Neural cell (in vitro differentiated cells): Measurements from ENCODE around the gene TMEM174. TPM values are rescaled to one million over a fixed set of nuclear protein-coding genes. Genes with fewer than 3 reads are reported as not detected.
"Not testable (repeated sequence)": the region's sequence is repeated elsewhere in the genome, so short reads cannot be mapped to it uniquely, and the experiment has no call there.

Experiments used
- H2AFZ ChIP-seq: fragments of 200-600, 300-800 bp; sonication (generic), shearing (Covaris generic); 2 replicates; pipeline ENCODE4 v1.6.0; 2014; ENCODE audit warnings: low read depth, mild to moderate bottlenecking, antibody characterized with exemption, low read length, moderate library complexity
- H3F3A ChIP-seq: fragments of 200-600 bp; shearing (Covaris generic); 2 replicates; pipeline ENCODE4 v1.6.1; 2016; ENCODE audit warnings: mild to moderate bottlenecking, moderate library complexity, mixed read lengths, antibody characterized with exemption, low read length; ENCODE audit not compliant: insufficient read depth, poor library complexity, severe bottlenecking
- H3K27ac ChIP-seq: fragments of 200-600, 300-800 bp; sonication (generic), shearing (Covaris generic); 2 replicates; pipeline ENCODE4 v1.5.1; 2014; ENCODE audit warnings: mild to moderate bottlenecking, low read length, moderate library complexity
- H3K27me3 ChIP-seq: fragments of 300-800, 200-600 bp; sonication (generic), shearing (Covaris generic); 2 replicates; pipeline ENCODE4 v1.6.0; 2014; ENCODE audit warnings: mild to moderate bottlenecking, low read depth, low read length, moderate library complexity; ENCODE audit not compliant: insufficient read depth
- H3K36me3 ChIP-seq: fragments of 300-800, 200-600 bp; sonication (generic), shearing (Covaris generic); 2 replicates; pipeline ENCODE4 v1.5.1; 2014; ENCODE audit warnings: mild to moderate bottlenecking, antibody characterized with exemption, low read length, moderate library complexity; ENCODE audit not compliant: insufficient read depth
- H3K4me2 ChIP-seq: fragments of 300-800, 200-600 bp; sonication (generic), shearing (Covaris generic); 2 replicates; pipeline ENCODE4 v1.6.0; 2014; ENCODE audit warnings: mild to moderate bottlenecking, low read length
- H3K4me3 ChIP-seq: fragments of 300-800, 200-600 bp; sonication (generic), shearing (Covaris generic); 2 replicates; pipeline ENCODE4 v1.5.1; 2014; ENCODE audit warnings: mild to moderate bottlenecking, low read length, moderate library complexity
- H3K79me2 ChIP-seq: fragments of 200-600 bp; shearing (Covaris generic); replicated peaks from 2 replicates; pipeline ENCODE4 v1.6.0; 2014; ENCODE audit warnings: mild to moderate bottlenecking, low read length, moderate library complexity; ENCODE audit not compliant: insufficient read depth
- H3K9ac ChIP-seq: fragments of 300-800, 200-600 bp; sonication (generic), shearing (Covaris generic); 2 replicates; pipeline ENCODE4 v1.6.1; 2016; ENCODE audit warnings: mild to moderate bottlenecking, low read length, mixed read lengths
- H3K9me2 ChIP-seq: fragments of 200-600 bp; shearing (Covaris generic); 2 replicates; pipeline ENCODE4 v1.6.1; 2016; ENCODE audit warnings: mild to moderate bottlenecking, low read length, mixed read lengths; ENCODE audit not compliant: insufficient read depth
- H3K9me3 ChIP-seq: fragments of 200-600, 300-800 bp; sonication (generic), shearing (Covaris generic); 2 replicates; pipeline ENCODE4 v1.6.1; 2016; ENCODE audit warnings: mild to moderate bottlenecking, mixed run types, low read length, moderate library complexity, mixed read lengths
- H4K20me1 ChIP-seq: fragments of 200-600 bp; shearing (Covaris generic); 2 replicates; pipeline ENCODE4 v1.6.1; 2016; ENCODE audit warnings: mild to moderate bottlenecking, mixed run types; ENCODE audit not compliant: insufficient read depth
- EP300 ChIP-seq: fragments of 450-650 bp; conservative IDR thresholded peaks from 2 replicates; pipeline ENCODE4 v1.6.1; 2014; ENCODE audit warnings: antibody characterized with exemption, mild to moderate bottlenecking, moderate library complexity; ENCODE audit not compliant: poor library complexity, severe bottlenecking
- EZH2 ChIP-seq: fragments of 200-600, 300-800 bp; shearing (Covaris generic), sonication (generic); IDR thresholded peaks from 2 replicates; pipeline ENCODE4 v1.6.1; 2014; ENCODE audit warnings: antibody characterized with exemption, low read length, borderline replicate concordance, mild to moderate bottlenecking; ENCODE audit not compliant: insufficient read depth, poor library complexity, severe bottlenecking
- MXI1 ChIP-seq: fragments of 450-650 bp; conservative IDR thresholded peaks from 2 replicates; pipeline ENCODE4 v1.6.1; 2014; ENCODE audit warnings: antibody characterized with exemption, mild to moderate bottlenecking; ENCODE audit not compliant: poor library complexity, severe bottlenecking
- POLR2AphosphoS5 ChIP-seq: IDR thresholded peaks from 2 replicates; pipeline ENCODE4 v1.6.1; 2012
- RAD21 ChIP-seq: fragments of 450-650 bp; conservative IDR thresholded peaks from 2 replicates; pipeline ENCODE4 v1.6.1; 2014; ENCODE audit warnings: antibody characterized with exemption, mild to moderate bottlenecking, moderate library complexity
- SMC3 ChIP-seq: fragments of 450-650 bp; conservative IDR thresholded peaks from 2 replicates; pipeline ENCODE4 v1.6.1; 2014; ENCODE audit warnings: antibody characterized with exemption, mild to moderate bottlenecking, moderate library complexity; ENCODE audit not compliant: poor library complexity
- TAF1 ChIP-seq: IDR thresholded peaks from 2 replicates; pipeline ENCODE4 v1.6.1; 2012; ENCODE audit warnings: low read depth
- polyA plus RNA-seq: library from polyadenylated mRNA; depleted of rRNA; stranded (reverse); fragments of >200 nt; gene quantifications from 2 replicates; pipeline ENCODE4 v1.2.3, GENCODE V29; 2014
- TF ChIP-seq, protein P1 (sequence below): fragments of 450-650 bp; IDR thresholded peaks from 2 replicates; pipeline ENCODE4 v1.5.1; 2014; ENCODE audit warnings: antibody characterized with exemption, mild to moderate bottlenecking, moderate library complexity; ENCODE audit not compliant: poor library complexity, severe bottlenecking
- TF ChIP-seq, protein P2 (sequence below): IDR thresholded peaks from 2 replicates; pipeline ENCODE4 v1.6.1; 2012; ENCODE audit warnings: borderline replicate concordance

Gene TMEM174
- polyA plus RNA-seq, 1 donor from 2014 or later = not detected

- H3K27ac ChIP-seq, H3K9me2 ChIP-seq, H3K9ac ChIP-seq, H3K79me2 ChIP-seq, H3K9me3 ChIP-seq, H3F3A ChIP-seq, H2AFZ ChIP-seq, H3K4me3 ChIP-seq, H4K20me1 ChIP-seq, H3K27me3 ChIP-seq, H3K4me2 ChIP-seq, H3K36me3 ChIP-seq: not testable (repeated sequence)
Observed at GRCh38 chr5:73209075-73209474, 36.1 kb downstream of the TMEM174 start.

GRCh38 chr5:73212693-73213092 lies 39.7 kb downstream of the TMEM174 start:
- H3K9ac ChIP-seq, H3K9me3 ChIP-seq, H3K27ac ChIP-seq, H3K4me3 ChIP-seq, H2AFZ ChIP-seq, H3K36me3 ChIP-seq, H3K79me2 ChIP-seq, H4K20me1 ChIP-seq, H3F3A ChIP-seq, H3K4me2 ChIP-seq, H3K9me2 ChIP-seq: not testable (repeated sequence)
- peaks cover 45% of the 10 kb centered on the region for H3K27me3 ChIP-seq

GRCh38 chr5:73213566-73213998 lies 40.6 kb downstream of the TMEM174 start:
- Histone ChIP-seq H4K20me1 (no peaks in the 10 kb centered on the region), H3F3A (no peaks in the 10 kb centered on the region), H3K9ac (no peak overlapping the region), H3K36me3 (no peaks in the 10 kb centered on the region), H2AFZ (no peak overlapping the region), H3K9me3 (no peaks in the 10 kb centered on the region), H3K27me3 (peaks cover 54% of the 10 kb centered on the region), H3K79me2 (no peaks in the 10 kb centered on the region), H3K27ac (no peak overlapping the region), H3K4me3 (no peak overlapping the region), H3K9me2 (no peaks in the 10 kb centered on the region), H3K4me2 (no peak overlapping the region)
- TF ChIP-seq RAD21 = no peak
- TF ChIP-seq, protein P1, sequence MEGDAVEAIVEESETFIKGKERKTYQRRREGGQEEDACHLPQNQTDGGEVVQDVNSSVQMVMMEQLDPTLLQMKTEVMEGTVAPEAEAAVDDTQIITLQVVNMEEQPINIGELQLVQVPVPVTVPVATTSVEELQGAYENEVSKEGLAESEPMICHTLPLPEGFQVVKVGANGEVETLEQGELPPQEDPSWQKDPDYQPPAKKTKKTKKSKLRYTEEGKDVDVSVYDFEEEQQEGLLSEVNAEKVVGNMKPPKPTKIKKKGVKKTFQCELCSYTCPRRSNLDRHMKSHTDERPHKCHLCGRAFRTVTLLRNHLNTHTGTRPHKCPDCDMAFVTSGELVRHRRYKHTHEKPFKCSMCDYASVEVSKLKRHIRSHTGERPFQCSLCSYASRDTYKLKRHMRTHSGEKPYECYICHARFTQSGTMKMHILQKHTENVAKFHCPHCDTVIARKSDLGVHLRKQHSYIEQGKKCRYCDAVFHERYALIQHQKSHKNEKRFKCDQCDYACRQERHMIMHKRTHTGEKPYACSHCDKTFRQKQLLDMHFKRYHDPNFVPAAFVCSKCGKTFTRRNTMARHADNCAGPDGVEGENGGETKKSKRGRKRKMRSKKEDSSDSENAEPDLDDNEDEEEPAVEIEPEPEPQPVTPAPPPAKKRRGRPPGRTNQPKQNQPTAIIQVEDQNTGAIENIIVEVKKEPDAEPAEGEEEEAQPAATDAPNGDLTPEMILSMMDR = no peak
- TF ChIP-seq POLR2AphosphoS5 = no peak
- TF ChIP-seq SMC3 = no peak
- no peak for TF ChIP-seq EZH2

DNA sequence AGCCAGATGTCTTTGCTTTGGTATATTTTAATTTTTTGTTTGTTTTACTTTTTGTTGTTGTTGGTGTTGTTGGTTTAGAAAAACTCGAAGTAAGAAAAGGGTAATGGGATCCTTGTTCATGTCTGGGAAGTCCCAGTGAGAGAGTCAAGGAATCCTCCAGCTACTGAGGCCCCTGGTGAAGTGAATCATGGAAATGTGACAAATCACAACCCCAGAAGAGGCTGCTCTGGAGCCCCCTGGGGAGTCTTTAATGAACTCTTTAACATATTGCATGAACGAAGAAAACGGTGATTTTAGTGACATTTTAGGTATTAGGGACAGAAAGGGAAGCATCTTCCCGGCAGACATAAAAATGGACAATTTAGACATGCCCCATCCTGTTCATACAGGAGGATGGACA lies 41.3 kb downstream of the TMEM174 start:
- no peaks in the 10 kb centered on the region for H3K36me3 ChIP-seq
- H3K9ac ChIP-seq = no peak overlapping the region
- no peaks in the 10 kb centered on the region for H4K20me1 ChIP-seq
- H2AFZ ChIP-seq = no peak overlapping the region
- TF ChIP-seq RAD21 (no peak), MXI1 (no peak), TAF1 (no peak), EP300 (no peak), SMC3 (no peak), EZH2 (no peak), POLR2AphosphoS5 (no peak)
- TF ChIP-seq, protein P1 = no peak
- TF ChIP-seq, protein P2, sequence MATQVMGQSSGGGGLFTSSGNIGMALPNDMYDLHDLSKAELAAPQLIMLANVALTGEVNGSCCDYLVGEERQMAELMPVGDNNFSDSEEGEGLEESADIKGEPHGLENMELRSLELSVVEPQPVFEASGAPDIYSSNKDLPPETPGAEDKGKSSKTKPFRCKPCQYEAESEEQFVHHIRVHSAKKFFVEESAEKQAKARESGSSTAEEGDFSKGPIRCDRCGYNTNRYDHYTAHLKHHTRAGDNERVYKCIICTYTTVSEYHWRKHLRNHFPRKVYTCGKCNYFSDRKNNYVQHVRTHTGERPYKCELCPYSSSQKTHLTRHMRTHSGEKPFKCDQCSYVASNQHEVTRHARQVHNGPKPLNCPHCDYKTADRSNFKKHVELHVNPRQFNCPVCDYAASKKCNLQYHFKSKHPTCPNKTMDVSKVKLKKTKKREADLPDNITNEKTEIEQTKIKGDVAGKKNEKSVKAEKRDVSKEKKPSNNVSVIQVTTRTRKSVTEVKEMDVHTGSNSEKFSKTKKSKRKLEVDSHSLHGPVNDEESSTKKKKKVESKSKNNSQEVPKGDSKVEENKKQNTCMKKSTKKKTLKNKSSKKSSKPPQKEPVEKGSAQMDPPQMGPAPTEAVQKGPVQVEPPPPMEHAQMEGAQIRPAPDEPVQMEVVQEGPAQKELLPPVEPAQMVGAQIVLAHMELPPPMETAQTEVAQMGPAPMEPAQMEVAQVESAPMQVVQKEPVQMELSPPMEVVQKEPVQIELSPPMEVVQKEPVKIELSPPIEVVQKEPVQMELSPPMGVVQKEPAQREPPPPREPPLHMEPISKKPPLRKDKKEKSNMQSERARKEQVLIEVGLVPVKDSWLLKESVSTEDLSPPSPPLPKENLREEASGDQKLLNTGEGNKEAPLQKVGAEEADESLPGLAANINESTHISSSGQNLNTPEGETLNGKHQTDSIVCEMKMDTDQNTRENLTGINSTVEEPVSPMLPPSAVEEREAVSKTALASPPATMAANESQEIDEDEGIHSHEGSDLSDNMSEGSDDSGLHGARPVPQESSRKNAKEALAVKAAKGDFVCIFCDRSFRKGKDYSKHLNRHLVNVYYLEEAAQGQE = no peak
- peaks cover 61% of the 10 kb centered on the region for H3K27me3 ChIP-seq
- H3F3A ChIP-seq = no peaks in the 10 kb centered on the region
- no peaks in the 10 kb centered on the region for H3K9me3 ChIP-seq
- no peaks in the 10 kb centered on the region for H3K79me2 ChIP-seq
- H3K9me2 ChIP-seq = no peaks in the 10 kb centered on the region
- H3K4me3 ChIP-seq = no peak overlapping the region
- H3K4me2 ChIP-seq = no peak overlapping the region
- H3K27ac ChIP-seq = no peak overlapping the region
